Mucosa of descending colon (tissue), 3 donors: ENCODE measurements around the gene RHOBTB1. TPM values are rescaled to one million over a fixed set of nuclear protein-coding genes. Genes with fewer than 3 reads are reported as not detected.

ENCODE experiments used
- ATAC-seq: fragments of 200-7000 bp; cut with Tn5 transposase; one replicate; pipeline ENCODE4 v1.9.1; 2020; ENCODE audit warnings: mild to moderate bottlenecking, moderate library complexity
- DNase-seq, 3 donors: peaks; one replicate each; pipeline ENCODE4 v3.0.0-alpha.2; 2020
- H3K36me3 ChIP-seq: fragments of 200-600 bp; one replicate; pipeline ENCODE4 v1.8.0; 2021; ENCODE audit warnings: low read depth, mild to moderate bottlenecking
- H3K4me1 ChIP-seq: fragments of 200-600 bp; one replicate; pipeline ENCODE4 v1.8.0; 2021; ENCODE audit warnings: low read depth, mild to moderate bottlenecking
- H3K4me3 ChIP-seq: fragments of 200-600 bp; one replicate; pipeline ENCODE4 v1.8.0; 2021; ENCODE audit warnings: mild to moderate bottlenecking
- H3K9me3 ChIP-seq: fragments of 200-600 bp; one replicate; pipeline ENCODE4 v1.8.0; 2021; ENCODE audit warnings: mild to moderate bottlenecking
- CTCF ChIP-seq: fragments of 200-600 bp; IDR thresholded peaks from one replicate; pipeline ENCODE4 v1.8.0; 2022; ENCODE audit warnings: antibody characterized with exemption, mild to moderate bottlenecking
- intact Hi-C, 2 donors: fragments of 100-400 bp; cut with DNase I in 1 of 2; cut with micrococcal nuclease in 1 of 2; formaldehyde crosslinking; loops; one replicate each; pipeline versions ENCODE4 v1.11.0 to v1.11.1; 2022; cut with DNase I, micrococcal nuclease
- total RNA-seq, 3 donors: library from RNA; stranded (reverse); fragmentation: NEBNext Ultra II Directional in 2 of 3; extraction: Animal tissue kit (Norgen Biotek cat#: 25700) in 2 of 3; gene quantifications; one replicate each; pipeline versions ENCODE4 v1.2.1 to v1.2.4, GENCODE V29; 2021 to 2023
- donor health status: DM: no; HTN: no; CAD: no; lungs with moderate emphysema.
- donor health status: DM: no; HTN: no; CAD: no.
- donor health status: DM: no; HTN: yes; CAD: no.

RHOBTB1 gene
- total RNA-seq, 3 donors from 2014 or later: 5.8 to 8.0 (median 6.9) TPM

GRCh38 chr10:60920479-60920878, 23.5 kb downstream of the RHOBTB1 start:
- Histone ChIP-seq H3K4me1 (no peaks in the 10 kb centered on the region), H3K36me3 (no peaks in the 10 kb centered on the region), H3K4me3 (no peak overlapping the region), H3K9me3 (no peaks in the 10 kb centered on the region)
- TF ChIP-seq CTCF: no peak
- ATAC-seq (no peak), DNase-seq (no peak)
- intact Hi-C loops: no loop called here

GRCh38 chr10:60919551-60919950, 24.4 kb downstream of the RHOBTB1 start:
- intact Hi-C loops: no loop called here
- no peaks in the 10 kb centered on the region for H3K36me3 ChIP-seq
- H3K9me3 ChIP-seq: no peaks in the 10 kb centered on the region
- no peak for ATAC-seq
- TF ChIP-seq CTCF: no peak
- no peaks in the 10 kb centered on the region for H3K4me1 ChIP-seq
- H3K4me3 ChIP-seq: no peak overlapping the region
- no peak for DNase-seq

- DNase-seq: no peak
- intact Hi-C loops: no loop called here
- no peak overlapping the region for H3K4me3 ChIP-seq
- no peak for TF ChIP-seq CTCF
- no peak for ATAC-seq
- no peaks in the 10 kb centered on the region for H3K4me1 ChIP-seq
- no peaks in the 10 kb centered on the region for H3K9me3 ChIP-seq
- H3K36me3 ChIP-seq: no peaks in the 10 kb centered on the region
Measured at GRCh38 chr10:60917331-60918280, 26.4 kb downstream of the RHOBTB1 start.

- no peak for DNase-seq
- ATAC-seq: no peak
- TF ChIP-seq CTCF: no peak
Measured at GRCh38 chr10:60916025-60916424, 28.0 kb downstream of the RHOBTB1 start.

GRCh38 chr10:60914690-60915141, 29.3 kb downstream of the RHOBTB1 start:
- no peak overlapping the region for H3K4me3 ChIP-seq
- H3K36me3 ChIP-seq: no peaks in the 10 kb centered on the region
- DNase-seq: no peak
- H3K4me1 ChIP-seq: no peaks in the 10 kb centered on the region
- no peak for TF ChIP-seq CTCF
- H3K9me3 ChIP-seq: no peaks in the 10 kb centered on the region
- intact Hi-C loops: no loop called here
- no peak for ATAC-seq

More at GRCh38 chr10:60916025-60916424, 28.0 kb downstream of the RHOBTB1 start:
- no peaks in the 10 kb centered on the region for H3K9me3 ChIP-seq
- intact Hi-C loops: no loop called here
- H3K4me1 ChIP-seq: no peaks in the 10 kb centered on the region
- no peaks in the 10 kb centered on the region for H3K36me3 ChIP-seq
- no peak overlapping the region for H3K4me3 ChIP-seq
